Stimulated activated CD4-positive, alpha-beta T cell treated with anti-CD3 and anti-CD28 coated beads, TNF-alpha, amount 100 ng/mL, for 1 hour (primary cell): Measurements from ENCODE around the gene ZCCHC8.
A peak's percentile ranks its signal among the peaks of the same experiment; 100 is the strongest.
"Not testable (repeated sequence)": the region's sequence is repeated elsewhere in the genome, so short reads cannot be mapped to it uniquely, and the experiment has no call there.

ENCODE experiments used
- DNase-seq, 3 donors: peaks; one replicate each; pipeline ENCODE4 v3.0.0-alpha.2; 2020; ENCODE audit warnings: low read depth in 3 of 3, low spot score in 1 of 3

The ZCCHC8 gene

DNA sequence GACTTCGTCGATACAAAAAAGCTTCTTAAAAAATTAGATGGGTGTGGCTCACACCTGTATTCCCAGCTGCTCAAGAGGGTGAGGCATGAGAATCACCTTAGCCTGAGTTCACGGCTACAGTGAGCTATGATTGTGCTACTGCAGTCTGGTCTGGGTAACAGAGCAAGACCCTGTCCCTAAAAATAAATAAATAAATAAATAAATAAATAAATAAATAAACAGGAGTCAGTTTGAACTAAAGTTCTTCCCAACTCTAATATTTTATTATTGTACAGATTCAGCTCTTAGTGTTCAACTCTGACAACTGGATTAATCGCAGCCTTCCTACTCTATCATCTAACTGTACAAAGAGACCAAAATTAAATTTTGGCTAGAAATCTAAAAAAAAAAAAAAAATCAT is 65.5 kb downstream of the ZCCHC8 start:
- no peak for DNase-seq

DNA sequence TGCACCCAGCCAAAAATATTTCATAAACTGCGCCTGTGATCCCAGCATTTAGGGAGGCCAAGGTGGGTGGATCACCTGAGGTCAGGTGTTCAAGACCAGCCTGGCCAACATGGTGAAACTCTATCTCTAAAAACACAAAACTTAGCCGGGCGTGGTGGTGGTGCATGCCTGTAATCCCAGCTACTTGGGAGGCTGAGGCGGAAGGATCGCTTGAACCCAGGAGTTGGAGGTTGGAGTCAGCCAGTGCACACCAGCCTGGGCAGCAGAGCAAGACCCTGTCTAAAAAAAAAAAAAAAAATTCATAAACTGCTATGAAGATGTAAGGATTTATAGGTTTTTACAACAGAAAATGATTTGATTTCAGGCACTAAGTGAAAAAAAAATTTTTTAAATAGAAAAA is 71.7 kb downstream of the ZCCHC8 start:
- not testable (repeated sequence) for DNase-seq

DNA sequence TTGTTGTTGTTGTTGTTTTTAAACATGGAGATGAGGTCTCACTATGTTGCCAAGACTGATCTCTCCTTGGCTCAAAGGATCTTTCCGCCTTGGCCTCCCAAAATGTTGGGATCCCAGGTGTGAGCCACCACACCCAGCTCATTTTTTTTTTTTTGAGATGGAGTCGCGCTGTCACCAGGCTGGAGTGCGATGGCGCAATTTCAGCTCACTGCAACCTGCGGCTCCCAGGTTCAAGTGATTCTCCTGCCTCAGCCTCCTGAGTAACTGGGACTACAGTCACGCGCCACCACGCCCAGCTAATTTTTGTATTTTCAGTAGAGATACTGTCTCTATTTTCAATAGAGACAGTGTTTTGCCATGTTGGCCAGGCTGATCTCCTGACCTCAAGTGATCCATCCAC is 73.3 kb downstream of the ZCCHC8 start:
- no peak for DNase-seq

DNA sequence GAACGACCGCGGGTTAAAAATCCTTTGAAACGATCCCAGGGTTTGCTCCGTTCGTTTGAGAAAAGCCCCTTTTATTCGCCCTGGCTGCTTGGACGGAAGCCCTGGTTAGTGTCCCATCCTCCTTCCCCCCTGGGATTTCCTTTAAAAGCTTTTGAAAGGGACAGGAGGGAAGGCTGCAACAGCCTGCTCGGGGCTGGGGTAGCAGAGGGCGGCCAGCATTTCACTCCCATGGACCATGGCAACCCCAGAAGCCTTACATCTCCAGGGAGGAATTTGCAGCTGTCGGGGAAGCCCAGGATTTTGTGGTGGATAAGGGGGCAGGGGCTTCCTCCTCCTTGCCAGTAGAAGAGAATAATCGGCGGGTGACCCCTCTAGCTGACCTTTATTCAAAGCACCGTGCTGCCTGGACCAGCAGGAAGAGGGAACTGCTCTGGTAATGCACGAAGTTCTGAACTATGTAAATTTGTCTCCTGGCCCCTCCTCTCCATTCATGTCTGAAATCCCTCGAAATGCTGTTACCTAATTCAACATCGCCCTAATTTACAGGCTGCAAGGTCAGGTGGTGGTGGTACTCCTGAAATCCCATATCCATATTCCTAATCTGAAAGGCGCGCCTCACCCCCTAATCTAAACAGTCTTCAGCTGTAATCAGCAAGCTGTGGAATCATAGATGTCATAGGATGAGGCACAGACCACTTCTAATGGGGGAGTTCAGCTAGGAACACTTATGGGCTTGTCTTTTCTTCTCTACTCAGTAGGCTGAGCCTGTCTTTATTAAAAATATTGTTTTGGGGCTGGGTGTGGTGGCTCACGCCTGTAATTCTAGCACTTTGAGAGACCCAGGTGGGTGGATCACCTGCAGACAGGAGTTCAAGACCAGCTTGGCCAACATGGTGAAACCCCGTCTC is 77.2 kb downstream of the ZCCHC8 start:
- DNase-seq: no peak

DNA sequence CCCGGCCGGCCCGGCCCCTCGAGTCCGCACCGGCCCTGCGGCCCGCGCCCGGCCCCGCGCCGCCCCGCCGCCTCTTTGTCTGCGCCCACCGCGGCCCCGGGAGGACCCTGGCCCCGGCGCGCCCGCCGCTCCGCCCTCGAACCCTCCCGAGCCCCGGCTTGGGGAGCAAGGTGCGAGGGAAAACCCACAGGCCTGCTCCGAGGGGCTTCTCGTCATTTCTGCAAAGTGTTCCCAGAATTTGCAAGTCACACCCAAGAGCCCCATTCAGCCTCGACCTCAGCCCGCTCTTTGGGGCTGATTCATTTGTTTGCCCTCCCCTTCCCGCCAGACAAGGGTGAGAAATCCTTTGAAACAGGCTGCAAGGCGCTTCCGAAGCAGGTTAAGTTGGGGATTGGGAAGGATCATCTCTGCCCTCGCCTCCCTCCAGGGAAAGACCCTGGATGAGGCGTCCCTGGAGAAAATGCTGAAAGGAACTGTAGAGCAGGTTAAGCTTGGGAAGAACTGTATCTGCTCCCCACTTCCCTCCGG is 77.9 kb downstream of the ZCCHC8 start:
- DNase-seq: peak in 1 of 3 donors; percentile 26

DNA sequence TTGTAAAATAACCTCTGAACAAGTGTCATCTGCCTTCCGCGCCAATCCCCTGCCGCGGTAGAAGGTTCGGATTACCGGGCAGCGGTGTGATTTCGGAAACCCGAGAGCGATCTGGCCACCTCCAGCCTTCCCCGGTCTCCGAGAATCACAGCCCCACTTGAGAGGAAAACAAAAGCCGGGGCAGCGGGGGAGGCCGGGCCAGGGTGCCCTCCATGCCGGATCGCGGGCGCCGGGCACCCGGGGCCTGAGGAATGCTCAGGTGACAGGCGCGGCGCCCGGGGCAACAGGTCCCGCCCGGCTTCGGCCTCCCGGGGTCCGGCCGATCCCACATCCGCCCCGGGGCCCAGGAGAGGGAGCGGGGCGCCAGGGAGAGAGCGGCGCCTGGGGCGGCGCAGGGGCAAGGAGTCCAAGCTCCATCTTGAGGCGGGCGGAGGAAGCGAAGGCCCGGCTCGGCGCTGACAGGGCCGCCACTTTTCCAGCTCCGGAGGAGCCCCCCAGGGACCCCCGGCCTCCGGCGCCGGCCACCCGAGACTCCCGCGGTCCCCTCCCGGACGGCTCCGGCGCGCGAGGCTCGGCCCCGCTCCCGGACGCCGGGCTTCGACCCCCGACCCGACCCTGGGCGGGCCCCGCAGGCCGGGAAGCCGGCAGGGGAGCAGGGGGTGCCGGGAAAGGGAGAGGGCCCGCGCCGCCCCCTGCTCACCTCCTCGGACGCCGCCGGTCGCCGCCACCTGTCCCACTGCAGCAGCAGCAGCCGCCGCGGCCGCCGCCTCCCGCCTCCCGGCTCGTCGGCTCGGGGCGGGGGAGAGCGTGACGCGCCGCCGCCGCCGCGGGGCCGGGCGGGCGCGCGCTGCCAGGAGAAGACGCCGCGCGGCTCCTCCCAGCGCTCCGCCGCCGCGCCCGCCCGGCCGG is 78.7 kb downstream of the ZCCHC8 start, which contains the start of gene CLIP1:
CLIP1 (minus strand) TSS at position 849 of the 909 bp plus-strand sequence. CDS start 42,217 bp downstream, outside the sequence.
- peak in 1 of 3 donors; percentile 48 for DNase-seq
